Hematopoietic multipotent progenitor cell treated with erythropoietin and hydrocortisone succinate and interleukin-3 and kit ligand, for 15 days (in vitro differentiated cells): ENCODE results near the gene C1orf105.

ENCODE experiments used
- DNase-seq: peaks from one replicate; pipeline ENCODE4 v3.0.0-alpha.2; 2015; ENCODE audit warnings: low spot score

Gene C1orf105

GRCh38 chr1:172397221-172397620, 23.3 kb upstream of the C1orf105 start:
- no peak for DNase-seq

- DNase-seq: no peak
Observed at GRCh38 chr1:172397633-172398032, 22.9 kb upstream of the C1orf105 start.

GRCh38 chr1:172398193-172398592, 22.3 kb upstream of the C1orf105 start:
- no peak for DNase-seq

GRCh38 chr1:172398970-172399755, 21.3 kb upstream of the C1orf105 start:
- DNase-seq: peak; percentile 34

GRCh38 chr1:172399756-172400721, 20.4 kb upstream of the C1orf105 start:
- no peak for DNase-seq

- DNase-seq: no peak
Observed at GRCh38 chr1:172400722-172401105, 19.8 kb upstream of the C1orf105 start.

GRCh38 chr1:172401477-172401876, 19.0 kb upstream of the C1orf105 start:
- DNase-seq: no peak

- DNase-seq: no peak
Observed at GRCh38 chr1:172401892-172402291, 18.6 kb upstream of the C1orf105 start.

- DNase-seq: no peak
Observed at GRCh38 chr1:172402878-172403569, 17.5 kb upstream of the C1orf105 start.

- DNase-seq: no peak
Observed at GRCh38 chr1:172404121-172404520, 16.4 kb upstream of the C1orf105 start.

- no peak for DNase-seq
Observed at GRCh38 chr1:172405912-172406311, 14.6 kb upstream of the C1orf105 start.

GRCh38 chr1:172406968-172407367, 13.5 kb upstream of the C1orf105 start:
- DNase-seq: no peak

- DNase-seq: no peak
Observed at GRCh38 chr1:172408958-172409357, 11.5 kb upstream of the C1orf105 start.

GRCh38 chr1:172410027-172410426, 10.5 kb upstream of the C1orf105 start:
- DNase-seq: no peak

- DNase-seq: no peak
Observed at GRCh38 chr1:172411791-172412338, 8.6 kb upstream of the C1orf105 start.

GRCh38 chr1:172414331-172414730, 6.2 kb upstream of the C1orf105 start:
- DNase-seq: no peak

- DNase-seq: no peak
Observed at GRCh38 chr1:172416496-172417035, 3.9 kb upstream of the C1orf105 start.

- DNase-seq: no peak
Observed at GRCh38 chr1:172417557-172417956, 2.9 kb upstream of the C1orf105 start.

- DNase-seq: no peak
Observed at GRCh38 chr1:172421974-172422604, 1.6 kb downstream of the C1orf105 start.

GRCh38 chr1:172423336-172423735, 2.9 kb downstream of the C1orf105 start:
- no peak for DNase-seq

- peak; percentile 44 for DNase-seq
Observed at GRCh38 chr1:172425339-172425738, 4.9 kb downstream of the C1orf105 start.
